MCF 10A (cell line): Measurements from ENCODE around the gene SVOP. TPM values are rescaled to one million over a fixed set of nuclear protein-coding genes. Genes with fewer than 3 reads are reported as not detected.
"Not testable (repeated sequence)": the region's sequence is repeated elsewhere in the genome, so short reads cannot be mapped to it uniquely, and the experiment has no call there.

Source experiments
- BruUV-seq: library from RNA; stranded (reverse); fragments of 400-500 nt; replicated peaks from 2 replicates; lab custom pipeline; 2021; lab: Mats Ljungman, UMichigan
- CTCF ChIA-PET: fragments of 300-600 bp; sonication (Branson Sonifier 250); formaldehyde crosslinking; extraction: SDS; loops from one replicate; lab custom pipeline; 2021; ENCODE audit warnings: antibody characterized with exemption, inconsistent platforms; lab: Yijun Ruan, JAX
- POLR2A ChIA-PET: fragments of 300-600, 350-650 bp; sonication (Branson Sonifier 250); formaldehyde crosslinking; extraction: SDS; loops from one replicate; lab custom pipeline; 2020; ENCODE audit warnings: antibody characterized with exemption, inconsistent platforms; lab: Yijun Ruan, JAX
- DNase-seq: peaks from one replicate; pipeline ENCODE4 v3.0.0-alpha.2; 2018; ENCODE audit not compliant: unreplicated experiment
- H3K27ac Mint-ChIP-seq: one replicate; pipeline ENCODE4 v1.8.0; 2022; ENCODE audit warnings: mild to moderate bottlenecking, low read depth, mixed read lengths; ENCODE audit not compliant: unreplicated experiment
- H3K27me3 Mint-ChIP-seq: one replicate; pipeline ENCODE4 v1.8.0; 2022; ENCODE audit warnings: mixed read lengths; ENCODE audit not compliant: insufficient read depth, unreplicated experiment
- H3K36me3 Mint-ChIP-seq: one replicate; pipeline ENCODE4 v1.8.0; 2022; ENCODE audit warnings: mild to moderate bottlenecking, moderate library complexity, mixed read lengths; ENCODE audit not compliant: insufficient read depth, unreplicated experiment
- H3K4me1 Mint-ChIP-seq: one replicate; pipeline ENCODE4 v1.8.0; 2022; ENCODE audit warnings: mixed read lengths; ENCODE audit not compliant: insufficient read depth, unreplicated experiment
- H3K4me3 Mint-ChIP-seq: one replicate; pipeline ENCODE4 v1.8.0; 2022; ENCODE audit warnings: mild to moderate bottlenecking, moderate library complexity, mixed read lengths; ENCODE audit not compliant: unreplicated experiment
- H3K9me3 Mint-ChIP-seq: one replicate; pipeline ENCODE4 v1.8.0; 2022; ENCODE audit warnings: mixed read lengths; ENCODE audit not compliant: unreplicated experiment
- CTCF ChIP-seq: fragments of 200-600 bp; IDR thresholded peaks from one replicate; pipeline ENCODE4 v1.8.0; 2022; ENCODE audit warnings: antibody characterized with exemption, mild to moderate bottlenecking; ENCODE audit not compliant: unreplicated experiment
- intact Hi-C: fragments of 100-400 bp; cut with micrococcal nuclease; formaldehyde crosslinking; loops from 2 replicates; pipeline ENCODE4 v1.14.1; 2022
- total RNA-seq: library from RNA; stranded (reverse); gene quantifications from 2 replicates; pipeline ENCODE4 v1.2.3, GENCODE V29; 2022

Gene SVOP
- total RNA-seq, 1 experiment from 2014 or later, result not detected

DNA sequence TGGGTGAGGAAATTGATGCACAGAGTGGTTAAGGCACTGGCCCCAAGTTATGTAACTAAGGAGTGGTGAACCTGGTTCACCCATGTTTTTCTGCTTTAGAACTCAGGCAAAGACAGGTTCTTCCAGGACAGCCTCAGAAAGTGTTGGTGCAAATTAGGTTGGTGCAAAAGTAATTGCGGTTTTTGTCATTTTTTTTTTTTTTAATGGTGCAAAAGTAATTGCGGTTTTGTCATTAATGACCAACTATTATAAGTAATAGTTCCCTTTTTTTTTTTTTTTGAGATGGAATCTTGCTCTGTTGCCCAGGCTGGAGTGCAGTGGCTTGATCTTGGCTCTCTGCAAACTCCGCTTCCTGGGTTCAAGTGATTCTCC lies 158.3 kb downstream of the SVOP start:
- no TSS peak for BruUV-seq
- intact Hi-C loops, result no loop called here
- H3K36me3 Mint-ChIP-seq, result no peaks in the 10 kb centered on the region
- POLR2A ChIA-PET, result no interaction called here
- H3K4me3 Mint-ChIP-seq, result no peak overlapping the region
- H3K4me1 Mint-ChIP-seq, result peaks cover 6% of the 10 kb centered on the region
- CTCF ChIA-PET, result interaction anchor here (0.7 kb wide), 1 partner anchor 195 kb away, joined by 3 read pairs; no protein-coding TSS in a partner anchor
- no peak for TF ChIP-seq CTCF
- H3K9me3 Mint-ChIP-seq, result peaks cover 7% of the 10 kb centered on the region
- no peak overlapping the region for H3K27ac Mint-ChIP-seq
- no peaks in the 10 kb centered on the region for H3K27me3 Mint-ChIP-seq
- DNase-seq, result no peak

DNA sequence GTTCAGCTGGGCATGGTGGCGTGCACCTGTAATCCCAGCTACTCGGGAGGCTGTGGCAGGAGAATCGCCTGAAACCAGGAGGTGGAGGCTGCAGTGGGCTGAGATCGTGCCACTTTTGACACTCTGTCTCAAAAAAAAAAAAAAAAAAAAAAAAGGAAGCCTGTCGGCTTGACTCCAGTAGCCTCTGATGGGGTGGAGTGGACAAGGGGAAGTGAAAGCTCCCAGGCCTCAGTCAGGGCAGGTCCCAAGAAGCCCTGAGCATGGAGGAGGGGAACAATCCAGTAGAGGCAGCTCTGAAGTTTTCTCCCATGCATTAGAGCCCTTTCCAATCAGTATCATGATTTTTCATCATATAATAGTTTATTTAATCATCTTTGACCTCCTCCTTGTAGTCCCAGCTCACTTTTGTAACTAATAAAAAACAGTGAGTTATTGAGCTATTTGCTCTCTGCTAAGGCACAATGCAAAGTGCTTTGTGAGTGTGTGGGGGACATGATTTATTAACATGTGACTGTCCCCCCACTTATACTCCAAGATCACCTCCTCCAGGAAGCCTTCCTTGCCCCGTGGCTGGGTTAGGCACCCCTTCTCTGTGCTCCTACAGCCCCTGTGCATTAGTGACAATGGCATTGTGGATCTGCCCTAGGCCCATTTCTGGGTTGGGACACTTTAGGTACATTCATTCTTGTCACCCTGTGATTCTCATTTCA lies 158.8 kb downstream of the SVOP start:
- H3K4me1 Mint-ChIP-seq, result peaks cover 6% of the 10 kb centered on the region
- BruUV-seq, result no TSS peak
- DNase-seq, result no peak
- H3K4me3 Mint-ChIP-seq, result no peak overlapping the region
- no peak overlapping the region for H3K27ac Mint-ChIP-seq
- ChIA-PET CTCF (interaction anchor here (0.6 to 1.3 kb wide), 4 partner anchors 20 to 1347 kb away, joined by 3 to 6 read pairs (median 5); no protein-coding TSS in a partner anchor), POLR2A (interaction anchor here (1.3 kb wide), 1 partner anchor 24 kb away, joined by 5 read pairs; no protein-coding TSS in a partner anchor)
- H3K9me3 Mint-ChIP-seq, result peaks cover 7% of the 10 kb centered on the region
- H3K36me3 Mint-ChIP-seq, result no peaks in the 10 kb centered on the region
- intact Hi-C loops, result no loop called here
- H3K27me3 Mint-ChIP-seq, result no peaks in the 10 kb centered on the region
- TF ChIP-seq CTCF, result no peak

DNA sequence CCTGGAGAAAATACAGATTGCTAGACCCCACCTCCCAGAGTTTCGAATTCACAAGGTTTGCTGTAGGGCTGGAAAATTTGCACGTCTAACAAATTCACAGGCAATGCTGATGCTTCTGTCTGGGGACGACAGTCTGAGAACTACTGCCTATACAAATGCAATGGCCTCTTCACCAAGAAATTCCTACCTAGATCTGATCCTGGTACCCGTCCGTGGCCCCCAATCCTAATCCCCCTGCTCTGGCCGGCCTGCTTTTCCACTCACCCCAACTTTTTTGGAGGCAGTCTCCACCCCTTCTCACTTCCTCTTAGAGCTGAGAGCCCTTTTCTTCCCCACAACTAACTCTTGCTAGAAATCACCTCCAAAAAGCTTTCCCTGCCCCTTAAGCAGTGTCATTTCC lies 160.4 kb downstream of the SVOP start:
- Mint-ChIP-seq H3K9me3 (peaks cover 7% of the 10 kb centered on the region), H3K4me3 (no peak overlapping the region), H3K27me3 (no peaks in the 10 kb centered on the region), H3K36me3 (no peaks in the 10 kb centered on the region), H3K4me1 (peaks cover 18% of the 10 kb centered on the region), H3K27ac (no peak overlapping the region)
- ChIA-PET POLR2A (no interaction called here), CTCF (no interaction called here)
- no TSS peak for BruUV-seq
- no peak for TF ChIP-seq CTCF
- intact Hi-C loops, result no loop called here
- no peak for DNase-seq

GRCh38 chr12:108859923-108860291 lies 161.0 kb downstream of the SVOP start:
- ChIA-PET POLR2A (no interaction called here), CTCF (no interaction called here)
- intact Hi-C loops, result loop anchor here (10.0 kb wide), 1 partner anchor 235 kb away; the partner anchor contains the start of genes ALKBH2 and UNG
- no peaks in the 10 kb centered on the region for H3K36me3 Mint-ChIP-seq
- H3K4me3 Mint-ChIP-seq, result no peak overlapping the region
- H3K9me3 Mint-ChIP-seq, result peaks cover 7% of the 10 kb centered on the region
- no peak overlapping the region for H3K27ac Mint-ChIP-seq
- H3K27me3 Mint-ChIP-seq, result no peaks in the 10 kb centered on the region
- no peak for DNase-seq
- H3K4me1 Mint-ChIP-seq, result peaks cover 19% of the 10 kb centered on the region
- TF ChIP-seq CTCF, result no peak
- no TSS peak for BruUV-seq

- not testable (repeated sequence) for H3K36me3 Mint-ChIP-seq, H3K9me3 Mint-ChIP-seq, BruUV-seq, DNase-seq, H3K27me3 Mint-ChIP-seq, H3K27ac Mint-ChIP-seq
- POLR2A ChIA-PET, result interaction anchor here (2.5 to 4.3 kb wide), 4 partner anchors 21 to 298 kb away, joined by 15 to 26 read pairs (median 20); partner anchors contain the start of genes ALKBH2, ISCU and SART3
- Mint-ChIP-seq H3K4me3 (peak overlapping the region; percentile 80), H3K4me1 (peaks cover 25% of the 10 kb centered on the region)
- intact Hi-C loops, result loop anchor here (10.0 kb wide), 1 partner anchor 235 kb away; the partner anchor contains the start of genes ALKBH2 and UNG
- CTCF ChIA-PET, result interaction anchor here (0.7 kb wide), 1 partner anchor 91 kb away, joined by 4 read pairs; no protein-coding TSS in a partner anchor
Measured at GRCh38 chr12:108859141-108859922, 161.5 kb downstream of the SVOP start.
